HL-60 (cell line): Measurements from ENCODE around the gene GH1.
"Not testable (repeated sequence)": the region's sequence is repeated elsewhere in the genome, so short reads cannot be mapped to it uniquely, and the experiment has no call there.

ENCODE experiments used
- DNase-seq, 2 experiments: peaks; one replicate each; pipeline ENCODE4 v3.0.0-alpha.2; 2010 to 2020; ENCODE audit warnings: low read depth in 1 of 2, low spot score in 1 of 2
- H3K27ac ChIP-seq: fragments of 250-450 bp; sonication (Bioruptor Pico); replicated peaks from 2 replicates; pipeline ENCODE4 v1.5.1; 2020; ENCODE audit warnings: mild to moderate bottlenecking, moderate library complexity
- H3K27me3 ChIP-seq: fragments of 250-450 bp; sonication (Bioruptor Pico); 2 replicates; pipeline ENCODE4 v1.5.1; 2021; ENCODE audit warnings: mild to moderate bottlenecking, moderate library complexity; ENCODE audit not compliant: insufficient read depth, poor library complexity, severe bottlenecking
- H3K4me3 ChIP-seq: replicated peaks from 2 replicates; pipeline ENCODE4 v1.5.1; 2011; ENCODE audit warnings: mild to moderate bottlenecking, control low read depth, low read length; ENCODE audit not compliant: insufficient read depth
- GABPA ChIP-seq: IDR thresholded peaks from 2 replicates; pipeline ENCODE4 v1.6.1; 2012; ENCODE audit warnings: low read depth
- POLR2AphosphoS5 ChIP-seq: IDR thresholded peaks from 2 replicates; pipeline ENCODE4 v1.6.1; 2012; ENCODE audit warnings: low read depth
- SPI1 ChIP-seq: IDR thresholded peaks from 2 replicates; pipeline ENCODE4 v1.6.1; 2012; ENCODE audit warnings: low read depth, mild to moderate bottlenecking, borderline replicate concordance
- TF ChIP-seq, protein P1 (sequence below): IDR thresholded peaks from one replicate; pipeline ENCODE4 v1.5.1; 2011; ENCODE audit warnings: low read length, control low read depth, inconsistent platforms; ENCODE audit not compliant: insufficient read depth
- TF ChIP-seq, protein P2 (sequence below): IDR thresholded peaks from 2 replicates; pipeline ENCODE4 v1.6.1; 2012; ENCODE audit warnings: low read depth; ENCODE audit not compliant: insufficient replicate concordance

Gene GH1

DNA sequence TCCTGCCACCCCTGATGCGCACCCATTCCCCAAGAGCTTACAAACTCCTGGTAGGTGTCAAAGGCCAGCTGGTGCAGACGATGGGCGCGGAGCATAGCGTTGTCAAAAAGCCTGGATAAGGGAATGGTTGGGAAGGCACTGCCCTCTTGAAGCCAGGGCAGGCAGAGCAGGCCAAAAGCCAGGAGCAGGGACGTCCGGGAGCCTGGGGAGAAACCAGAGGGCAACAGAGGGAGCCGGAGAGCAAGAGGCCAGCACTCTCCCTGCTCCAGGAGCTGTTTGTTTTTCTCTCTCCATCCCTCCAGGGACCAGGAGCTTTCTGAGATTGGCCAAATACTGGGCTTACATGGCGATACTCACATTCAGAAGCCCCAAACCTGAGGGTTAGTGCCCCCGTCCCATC, 334 bp downstream of the GH1 start:
- H3K27ac ChIP-seq = no peak overlapping the region
- TF ChIP-seq, protein P1, sequence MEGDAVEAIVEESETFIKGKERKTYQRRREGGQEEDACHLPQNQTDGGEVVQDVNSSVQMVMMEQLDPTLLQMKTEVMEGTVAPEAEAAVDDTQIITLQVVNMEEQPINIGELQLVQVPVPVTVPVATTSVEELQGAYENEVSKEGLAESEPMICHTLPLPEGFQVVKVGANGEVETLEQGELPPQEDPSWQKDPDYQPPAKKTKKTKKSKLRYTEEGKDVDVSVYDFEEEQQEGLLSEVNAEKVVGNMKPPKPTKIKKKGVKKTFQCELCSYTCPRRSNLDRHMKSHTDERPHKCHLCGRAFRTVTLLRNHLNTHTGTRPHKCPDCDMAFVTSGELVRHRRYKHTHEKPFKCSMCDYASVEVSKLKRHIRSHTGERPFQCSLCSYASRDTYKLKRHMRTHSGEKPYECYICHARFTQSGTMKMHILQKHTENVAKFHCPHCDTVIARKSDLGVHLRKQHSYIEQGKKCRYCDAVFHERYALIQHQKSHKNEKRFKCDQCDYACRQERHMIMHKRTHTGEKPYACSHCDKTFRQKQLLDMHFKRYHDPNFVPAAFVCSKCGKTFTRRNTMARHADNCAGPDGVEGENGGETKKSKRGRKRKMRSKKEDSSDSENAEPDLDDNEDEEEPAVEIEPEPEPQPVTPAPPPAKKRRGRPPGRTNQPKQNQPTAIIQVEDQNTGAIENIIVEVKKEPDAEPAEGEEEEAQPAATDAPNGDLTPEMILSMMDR = no peak
- no peak for TF ChIP-seq SPI1
- TF ChIP-seq POLR2AphosphoS5 = no peak
- TF ChIP-seq GABPA = no peak
- TF ChIP-seq, protein P2, sequence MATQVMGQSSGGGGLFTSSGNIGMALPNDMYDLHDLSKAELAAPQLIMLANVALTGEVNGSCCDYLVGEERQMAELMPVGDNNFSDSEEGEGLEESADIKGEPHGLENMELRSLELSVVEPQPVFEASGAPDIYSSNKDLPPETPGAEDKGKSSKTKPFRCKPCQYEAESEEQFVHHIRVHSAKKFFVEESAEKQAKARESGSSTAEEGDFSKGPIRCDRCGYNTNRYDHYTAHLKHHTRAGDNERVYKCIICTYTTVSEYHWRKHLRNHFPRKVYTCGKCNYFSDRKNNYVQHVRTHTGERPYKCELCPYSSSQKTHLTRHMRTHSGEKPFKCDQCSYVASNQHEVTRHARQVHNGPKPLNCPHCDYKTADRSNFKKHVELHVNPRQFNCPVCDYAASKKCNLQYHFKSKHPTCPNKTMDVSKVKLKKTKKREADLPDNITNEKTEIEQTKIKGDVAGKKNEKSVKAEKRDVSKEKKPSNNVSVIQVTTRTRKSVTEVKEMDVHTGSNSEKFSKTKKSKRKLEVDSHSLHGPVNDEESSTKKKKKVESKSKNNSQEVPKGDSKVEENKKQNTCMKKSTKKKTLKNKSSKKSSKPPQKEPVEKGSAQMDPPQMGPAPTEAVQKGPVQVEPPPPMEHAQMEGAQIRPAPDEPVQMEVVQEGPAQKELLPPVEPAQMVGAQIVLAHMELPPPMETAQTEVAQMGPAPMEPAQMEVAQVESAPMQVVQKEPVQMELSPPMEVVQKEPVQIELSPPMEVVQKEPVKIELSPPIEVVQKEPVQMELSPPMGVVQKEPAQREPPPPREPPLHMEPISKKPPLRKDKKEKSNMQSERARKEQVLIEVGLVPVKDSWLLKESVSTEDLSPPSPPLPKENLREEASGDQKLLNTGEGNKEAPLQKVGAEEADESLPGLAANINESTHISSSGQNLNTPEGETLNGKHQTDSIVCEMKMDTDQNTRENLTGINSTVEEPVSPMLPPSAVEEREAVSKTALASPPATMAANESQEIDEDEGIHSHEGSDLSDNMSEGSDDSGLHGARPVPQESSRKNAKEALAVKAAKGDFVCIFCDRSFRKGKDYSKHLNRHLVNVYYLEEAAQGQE = no peak
- H3K27me3 ChIP-seq = peaks cover 2% of the 10 kb centered on the region
- no peak overlapping the region for H3K4me3 ChIP-seq
- DNase-seq = no peak

DNA sequence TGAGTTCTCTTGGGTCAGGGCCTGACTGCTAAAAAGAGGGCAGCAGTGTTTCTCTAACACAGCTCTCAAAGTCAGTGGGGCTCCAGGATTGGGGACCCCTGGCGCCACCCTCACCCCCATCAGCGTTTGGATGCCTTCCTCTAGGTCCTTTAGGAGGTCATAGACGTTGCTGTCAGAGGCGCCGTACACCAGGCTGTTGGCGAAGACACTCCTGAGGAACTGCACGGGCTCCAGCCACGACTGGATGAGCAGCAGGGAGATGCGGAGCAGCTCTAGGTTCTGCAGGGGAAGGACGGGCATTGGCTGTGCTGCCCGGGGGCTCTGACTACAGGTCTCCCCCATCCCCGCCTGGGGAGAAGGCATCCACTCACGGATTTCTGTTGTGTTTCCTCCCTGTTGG, 993 bp downstream of the GH1 start:
- Histone ChIP-seq H3K27ac (no peak overlapping the region), H3K4me3 (no peak overlapping the region), H3K27me3 (peaks cover 2% of the 10 kb centered on the region)
- no peak for DNase-seq
- TF ChIP-seq POLR2AphosphoS5 = no peak
- TF ChIP-seq, protein P2 = no peak

DNA sequence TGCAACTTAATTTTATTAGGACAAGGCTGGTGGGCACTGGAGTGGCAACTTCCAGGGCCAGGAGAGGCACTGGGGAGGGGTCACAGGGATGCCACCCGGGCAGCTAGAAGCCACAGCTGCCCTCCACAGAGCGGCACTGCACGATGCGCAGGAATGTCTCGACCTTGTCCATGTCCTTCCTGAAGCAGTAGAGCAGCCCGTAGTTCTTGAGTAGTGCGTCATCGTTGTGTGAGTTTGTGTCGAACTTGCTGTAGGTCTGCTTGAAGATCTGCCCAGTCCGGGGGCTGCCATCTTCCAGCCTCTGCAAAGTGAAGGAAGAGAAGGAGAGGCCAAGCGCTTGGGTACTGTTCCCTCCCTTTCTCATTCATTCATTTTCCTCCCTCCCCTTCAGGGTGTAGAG, 1.4 kb downstream of the GH1 start:
- H3K4me3 ChIP-seq, H3K27me3 ChIP-seq, DNase-seq, H3K27ac ChIP-seq: not testable (repeated sequence)

DNA sequence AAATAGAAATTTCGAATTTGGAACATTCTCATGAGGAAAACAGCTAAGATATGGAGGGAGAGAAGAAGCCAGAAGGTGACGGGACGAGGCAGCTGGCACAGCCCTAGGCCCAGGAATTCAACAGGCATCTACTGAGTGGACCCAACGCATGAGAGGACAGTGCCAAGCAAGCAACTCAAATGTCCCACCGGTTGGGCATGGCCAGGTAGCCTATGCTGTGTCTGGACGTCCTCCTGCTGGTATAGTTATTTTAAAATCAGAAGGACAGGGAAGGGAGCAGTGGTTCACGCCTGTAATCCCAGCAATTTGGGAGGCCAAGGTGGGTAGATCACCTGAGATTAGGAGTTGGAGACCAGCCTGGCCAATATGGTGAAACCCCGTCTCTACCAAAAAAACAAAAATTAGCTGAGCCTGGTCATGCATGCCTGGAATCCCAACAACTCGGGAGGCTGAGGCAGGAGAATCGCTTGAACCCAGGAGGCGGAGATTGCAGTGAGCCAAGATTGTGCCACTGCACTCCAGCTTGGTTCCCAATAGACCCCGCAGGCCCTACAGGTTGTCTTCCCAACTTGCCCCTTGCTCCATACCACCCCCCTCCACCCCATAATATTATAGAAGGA, 2.0 kb downstream of the GH1 start:
- H3K4me3 ChIP-seq = no peak overlapping the region
- H3K27ac ChIP-seq = no peak overlapping the region
- TF ChIP-seq GABPA = no peak
- H3K27me3 ChIP-seq = peaks cover 2% of the 10 kb centered on the region
- no peak for DNase-seq

DNA sequence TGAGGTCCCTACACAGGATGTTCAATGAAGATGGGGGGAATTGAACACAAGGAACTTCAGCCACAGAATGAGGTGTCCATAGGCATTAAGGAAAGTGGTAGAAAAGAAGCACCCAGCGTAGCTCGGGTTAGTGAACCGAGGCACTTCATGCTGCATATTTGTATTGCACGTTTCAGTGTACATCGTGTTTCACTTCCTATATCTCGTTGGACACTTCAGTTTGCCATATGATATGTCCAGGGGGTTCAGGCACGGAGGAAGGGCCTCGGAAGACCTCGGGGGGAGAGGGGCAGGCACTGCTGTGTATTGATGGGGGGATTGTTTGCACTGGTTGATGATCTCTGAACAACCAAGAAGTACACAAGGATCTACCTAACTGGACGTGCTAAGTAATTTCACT, 2.9 kb downstream of the GH1 start:
- H3K27me3 ChIP-seq, DNase-seq, H3K4me3 ChIP-seq, H3K27ac ChIP-seq: not testable (repeated sequence)

DNA sequence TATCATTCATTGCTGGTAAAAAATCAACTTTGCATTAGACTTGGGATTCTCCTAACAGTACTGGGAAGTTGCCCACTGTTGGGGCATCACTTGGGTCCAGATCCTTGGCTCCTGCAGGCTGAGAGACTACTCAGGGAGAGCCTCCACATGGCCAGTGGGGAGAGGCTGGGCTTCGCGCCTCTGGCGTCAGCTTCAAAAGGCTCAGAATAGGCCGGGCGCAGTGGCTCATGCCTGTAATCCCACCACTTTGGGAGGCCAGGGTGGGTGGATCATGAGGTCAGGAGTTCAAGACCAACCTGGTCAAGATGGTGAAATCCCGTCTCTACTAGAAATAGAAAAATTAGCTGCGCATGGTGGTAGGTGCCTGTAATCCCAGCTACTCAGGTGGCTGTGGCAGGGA, 4.2 kb downstream of the GH1 start:
- TF ChIP-seq SPI1 (no peak), GABPA (no peak), POLR2AphosphoS5 (no peak)
- TF ChIP-seq, protein P1 = no peak
- TF ChIP-seq, protein P2 = no peak
- no peak for DNase-seq
- Histone ChIP-seq H3K4me3 (no peak overlapping the region), H3K27ac (no peak overlapping the region), H3K27me3 (peaks cover 2% of the 10 kb centered on the region)
